Nephron progenitor cell (in vitro differentiated cells): ENCODE measurements around the gene SNX15.
"Not testable (repeated sequence)": the region's sequence is repeated elsewhere in the genome, so short reads cannot be mapped to it uniquely, and the experiment has no call there.

Experiments used
- DNase-seq: peaks from one replicate; pipeline ENCODE4 v3.0.0; 2021
- H3K27ac Mint-ChIP-seq: 2 replicates; pipeline ENCODE4 v1.8.0; 2021; ENCODE audit warnings: mild to moderate bottlenecking, moderate library complexity, mixed read lengths
- H3K27me3 Mint-ChIP-seq: 2 replicates; pipeline ENCODE4 v1.8.0; 2021; ENCODE audit warnings: mild to moderate bottlenecking, low read depth, mixed read lengths; ENCODE audit not compliant: poor library complexity
- H3K36me3 Mint-ChIP-seq: 2 replicates; pipeline ENCODE4 v1.8.0; 2021; ENCODE audit warnings: low read depth, mixed read lengths
- H3K4me1 Mint-ChIP-seq: 2 replicates; pipeline ENCODE4 v1.8.0; 2021; ENCODE audit warnings: mixed read lengths
- H3K4me3 Mint-ChIP-seq: 2 replicates; pipeline ENCODE4 v1.8.0; 2021; ENCODE audit warnings: mild to moderate bottlenecking, moderate library complexity, mixed read lengths
- H3K9me3 Mint-ChIP-seq: 2 replicates; pipeline ENCODE4 v1.8.0; 2021; ENCODE audit warnings: mild to moderate bottlenecking, moderate library complexity, mixed read lengths
- TF ChIP-seq, protein P1 (sequence below): fragments of 200-600 bp; sonication (generic); IDR thresholded peaks from 2 replicates; pipeline ENCODE4 v1.5.0; 2021; ENCODE audit warnings: antibody characterized with exemption

The SNX15 gene

DNA sequence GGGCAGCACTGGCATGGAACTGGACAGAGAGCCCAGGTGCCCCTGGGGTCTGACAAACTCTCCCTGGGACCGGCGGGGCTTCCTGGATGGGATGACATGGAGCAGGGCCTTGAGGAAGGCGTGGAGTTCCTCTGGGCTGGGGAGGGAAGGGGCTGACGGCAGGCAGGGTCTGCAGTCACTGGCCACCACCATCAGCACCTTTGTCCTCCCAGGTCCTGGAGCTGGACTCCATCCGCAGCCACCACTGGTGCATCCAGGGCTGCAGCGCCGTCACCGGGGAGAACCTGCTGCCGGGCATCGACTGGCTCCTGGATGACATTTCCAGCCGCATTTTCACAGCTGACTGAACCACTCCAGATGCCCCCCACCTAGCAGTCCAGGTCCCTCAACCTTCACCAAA is 5.7 kb upstream of the SNX15 start:
- TF ChIP-seq, protein P1, sequence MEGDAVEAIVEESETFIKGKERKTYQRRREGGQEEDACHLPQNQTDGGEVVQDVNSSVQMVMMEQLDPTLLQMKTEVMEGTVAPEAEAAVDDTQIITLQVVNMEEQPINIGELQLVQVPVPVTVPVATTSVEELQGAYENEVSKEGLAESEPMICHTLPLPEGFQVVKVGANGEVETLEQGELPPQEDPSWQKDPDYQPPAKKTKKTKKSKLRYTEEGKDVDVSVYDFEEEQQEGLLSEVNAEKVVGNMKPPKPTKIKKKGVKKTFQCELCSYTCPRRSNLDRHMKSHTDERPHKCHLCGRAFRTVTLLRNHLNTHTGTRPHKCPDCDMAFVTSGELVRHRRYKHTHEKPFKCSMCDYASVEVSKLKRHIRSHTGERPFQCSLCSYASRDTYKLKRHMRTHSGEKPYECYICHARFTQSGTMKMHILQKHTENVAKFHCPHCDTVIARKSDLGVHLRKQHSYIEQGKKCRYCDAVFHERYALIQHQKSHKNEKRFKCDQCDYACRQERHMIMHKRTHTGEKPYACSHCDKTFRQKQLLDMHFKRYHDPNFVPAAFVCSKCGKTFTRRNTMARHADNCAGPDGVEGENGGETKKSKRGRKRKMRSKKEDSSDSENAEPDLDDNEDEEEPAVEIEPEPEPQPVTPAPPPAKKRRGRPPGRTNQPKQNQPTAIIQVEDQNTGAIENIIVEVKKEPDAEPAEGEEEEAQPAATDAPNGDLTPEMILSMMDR, result no peak
- Mint-ChIP-seq H3K4me3 (no peak overlapping the region), H3K9me3 (no peaks in the 10 kb centered on the region), H3K27ac (no peak overlapping the region), H3K36me3 (peaks cover 34% of the 10 kb centered on the region), H3K27me3 (peaks cover 1% of the 10 kb centered on the region), H3K4me1 (peaks cover 5% of the 10 kb centered on the region)
- no peak for DNase-seq

DNA sequence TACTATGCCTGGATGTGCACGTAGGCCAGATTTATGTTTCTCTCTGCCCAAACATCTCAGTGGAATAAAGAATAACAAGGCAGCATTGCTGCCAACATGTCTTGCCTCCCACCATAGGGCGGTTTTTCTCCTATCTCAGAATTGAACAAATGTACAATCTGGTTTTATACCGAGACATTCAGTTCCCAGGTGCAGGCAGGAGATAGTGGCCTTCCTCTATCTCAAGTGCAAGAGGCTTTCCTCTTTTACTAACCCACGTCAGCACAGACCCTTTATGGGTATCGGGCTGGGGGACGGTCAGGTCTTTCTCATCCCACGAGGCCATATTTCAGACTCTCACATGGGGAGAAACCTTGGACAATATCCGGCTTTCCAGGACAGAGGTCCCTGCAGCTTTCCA is 3.7 kb upstream of the SNX15 start:
- H3K27me3 Mint-ChIP-seq, H3K4me3 Mint-ChIP-seq, H3K9me3 Mint-ChIP-seq, H3K27ac Mint-ChIP-seq, DNase-seq: not testable (repeated sequence)
- H3K4me1 Mint-ChIP-seq, result peaks cover 14% of the 10 kb centered on the region
- peaks cover 16% of the 10 kb centered on the region for H3K36me3 Mint-ChIP-seq

DNA sequence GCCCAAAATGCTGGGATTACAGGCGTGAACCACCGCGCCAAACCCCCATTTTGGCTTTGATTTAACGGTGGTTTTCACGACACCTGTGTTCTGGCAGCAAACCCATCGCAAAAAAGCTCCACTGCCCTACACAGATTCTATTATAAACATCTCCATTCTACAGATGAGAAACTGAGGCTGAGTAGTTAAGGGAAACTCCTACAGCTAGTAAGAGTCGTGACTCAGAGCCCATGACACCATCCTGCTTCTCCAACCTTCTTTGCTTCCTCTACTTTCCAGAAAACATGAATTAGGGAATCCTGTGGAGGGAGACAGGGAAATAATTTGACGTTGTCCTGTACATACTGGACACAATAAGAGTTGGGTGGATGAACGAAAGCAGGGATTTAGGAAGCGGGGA is 429 bp upstream of the SNX15 start:
- H3K27ac Mint-ChIP-seq, result peak overlapping the region; percentile 66
- H3K27me3 Mint-ChIP-seq, result peaks cover 4% of the 10 kb centered on the region
- no peak for DNase-seq
- peak overlapping the region; percentile 74 for H3K4me3 Mint-ChIP-seq
- no peaks in the 10 kb centered on the region for H3K9me3 Mint-ChIP-seq
- peaks cover 15% of the 10 kb centered on the region for H3K4me1 Mint-ChIP-seq
- peaks cover 6% of the 10 kb centered on the region for H3K36me3 Mint-ChIP-seq
- TF ChIP-seq, protein P1, result no peak

DNA sequence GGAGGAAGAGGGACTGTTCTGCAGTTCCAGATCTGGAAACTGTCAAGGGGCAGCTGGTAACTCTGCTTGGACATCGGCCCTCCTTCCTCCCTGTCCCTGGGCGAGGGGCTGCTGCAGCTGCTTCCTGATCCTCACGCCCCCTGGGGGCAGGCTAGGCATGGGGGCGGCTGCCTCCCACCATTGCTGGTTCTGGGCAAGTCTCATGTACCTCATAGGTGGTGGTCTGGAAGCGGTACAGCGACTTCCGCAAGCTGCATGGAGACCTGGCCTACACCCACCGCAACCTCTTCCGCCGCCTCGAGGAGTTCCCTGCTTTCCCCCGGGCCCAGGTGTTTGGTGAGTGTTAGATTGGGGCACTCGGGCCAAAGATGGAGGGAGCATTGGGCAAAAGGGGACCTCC is 5.0 kb downstream of the SNX15 start:
- no peaks in the 10 kb centered on the region for H3K27me3 Mint-ChIP-seq
- DNase-seq, result no peak
- H3K36me3 Mint-ChIP-seq, result no peaks in the 10 kb centered on the region
- peaks cover 10% of the 10 kb centered on the region for H3K4me1 Mint-ChIP-seq
- TF ChIP-seq, protein P1, result no peak
- no peaks in the 10 kb centered on the region for H3K9me3 Mint-ChIP-seq
- no peak overlapping the region for H3K4me3 Mint-ChIP-seq
- H3K27ac Mint-ChIP-seq, result no peak overlapping the region

DNA sequence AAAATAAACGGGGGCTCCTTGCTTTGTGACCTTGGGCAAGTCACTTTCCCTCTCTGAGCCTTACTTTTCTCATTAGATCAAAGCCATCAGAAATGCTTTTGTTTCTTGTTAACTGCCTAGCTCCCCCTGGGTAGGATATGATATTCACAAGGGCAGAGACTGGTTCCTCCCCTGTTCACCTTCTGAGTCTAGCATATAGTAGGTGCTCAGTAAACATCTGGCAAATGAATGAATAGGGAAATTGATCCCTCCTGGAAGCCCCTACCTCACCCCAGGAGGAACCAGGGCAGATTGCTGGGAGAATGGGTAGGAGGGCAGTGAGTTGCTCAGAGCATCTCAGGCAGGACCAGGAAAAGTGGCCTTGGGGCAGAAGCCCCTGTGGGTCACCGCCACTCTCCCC is 7.2 kb downstream of the SNX15 start:
- H3K4me3 Mint-ChIP-seq, result no peak overlapping the region
- no peaks in the 10 kb centered on the region for H3K36me3 Mint-ChIP-seq
- no peaks in the 10 kb centered on the region for H3K27me3 Mint-ChIP-seq
- TF ChIP-seq, protein P1, result no peak
- no peaks in the 10 kb centered on the region for H3K4me1 Mint-ChIP-seq
- no peak overlapping the region for H3K27ac Mint-ChIP-seq
- DNase-seq, result no peak
- H3K9me3 Mint-ChIP-seq, result no peaks in the 10 kb centered on the region

DNA sequence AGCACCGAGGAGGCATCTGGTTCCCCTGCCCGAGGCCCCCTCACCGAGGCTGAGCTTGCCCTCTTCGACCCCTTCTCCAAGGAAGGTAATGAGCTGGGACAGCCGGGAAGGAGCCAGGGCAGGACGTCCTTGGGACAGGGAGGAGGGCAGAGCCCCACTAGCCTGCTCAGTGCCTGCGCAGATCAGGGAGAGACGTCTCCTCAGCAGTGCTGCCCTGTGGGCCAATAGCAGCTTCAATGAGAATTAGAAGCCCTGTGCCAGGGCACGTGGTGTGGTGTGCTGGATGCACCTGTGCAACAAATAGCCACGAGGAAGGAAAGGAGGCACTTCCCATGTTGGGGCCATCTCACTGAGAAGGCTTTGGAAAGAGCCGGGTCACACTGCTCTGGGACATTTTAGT is 8.3 kb downstream of the SNX15 start:
- no peak overlapping the region for H3K4me3 Mint-ChIP-seq

More for the DNA sequence above, 8.3 kb downstream of the SNX15 start:
- no peak overlapping the region for H3K27ac Mint-ChIP-seq
- DNase-seq, result no peak
- TF ChIP-seq, protein P1, result no peak
- no peaks in the 10 kb centered on the region for H3K4me1 Mint-ChIP-seq
- no peaks in the 10 kb centered on the region for H3K27me3 Mint-ChIP-seq
- no peaks in the 10 kb centered on the region for H3K36me3 Mint-ChIP-seq
- no peaks in the 10 kb centered on the region for H3K9me3 Mint-ChIP-seq
